H1 (cell line): ENCODE results near the gene COG4. TPM values are rescaled to one million over a fixed set of nuclear protein-coding genes. Genes with fewer than 3 reads are reported as not detected.

Experiments
- BRCA1 ChIP-seq: IDR thresholded peaks from 2 replicates; pipeline ENCODE4 v1.6.1; 2012; ENCODE audit warnings: low read depth, low read length, improper control_type of control experiment
- CHD2 ChIP-seq: IDR thresholded peaks from 2 replicates; pipeline ENCODE4 v1.6.1; 2012; ENCODE audit warnings: low read length, improper control_type of control experiment
- KDM5A ChIP-seq: fragments of 200-600 bp; IDR thresholded peaks from 2 replicates; pipeline ENCODE4 v1.7.1; 2012; ENCODE audit warnings: mild to moderate bottlenecking, low read length, inconsistent platforms, mixed read lengths
- RBBP5 ChIP-seq: IDR thresholded peaks from 2 replicates; pipeline ENCODE4 v1.7.1; 2012; ENCODE audit warnings: low read depth, mild to moderate bottlenecking, inconsistent platforms, low read length, moderate library complexity, borderline replicate concordance
- SAP30 ChIP-seq: fragments of 300-600 bp; sonication (generic); IDR thresholded peaks from 2 replicates; pipeline ENCODE4 v1.7.1; 2012; ENCODE audit warnings: low read length, moderate library complexity, mild to moderate bottlenecking, inconsistent platforms; ENCODE audit not compliant: insufficient read depth, insufficient replicate concordance
- polyA plus RNA-seq, 7 experiments: library from polyadenylated mRNA; depleted of rRNA in 3 of 7; stranded (reverse) in 5 of 7; unstranded in 2 of 7; fragments of >200 nt in 5 of 7; fragments of 200-250 nt in 2 of 7; gene quantifications; 1 replicate in 5 of 7; 2 replicates in 1 of 7; 4 replicates in 1 of 7; pipeline versions ENCODE4 v1.2.1 to v1.2.3, GENCODE V29; 2011 to 2013; ENCODE audit warnings: missing spikeins in 2 of 7, mixed read lengths in 2 of 7
- total RNA-seq: library from RNA; stranded (reverse); fragmentation: NEBNext Ultra II Directional; extraction: Animal tissue kit (Norgen Biotek cat#: 25700); gene quantifications from 2 replicates; pipeline ENCODE4 v1.2.1, GENCODE V29; 2021

COG4 gene
- total and polyA plus RNA-seq, 2 of the 8 experiments (the other 6 are each of a cell fraction or from before 2014, with no cell fraction given) = 46.1 to 50.2 TPM

- TF ChIP-seq CHD2 (no peak), RBBP5 (no peak), KDM5A (no peak), SAP30 (no peak), BRCA1 (no peak)
These were observed 4.1 kb upstream of the COG4 start (continued) for GRCh38 chr16:70527315-70527996.
